Activated CD8-positive, alpha-beta memory T cell treated with anti-CD3 and anti-CD28 coated beads, Interleukin-2, amount 50 U/mL, for 1 hour (primary cell): ENCODE measurements around the gene PRELID1.
"Not testable (repeated sequence)": the region's sequence is repeated elsewhere in the genome, so short reads cannot be mapped to it uniquely, and the experiment has no call there.

Experiments
- DNase-seq: peaks from one replicate; pipeline ENCODE4 v3.0.0-alpha.2; 2020; ENCODE audit errors: extremely low read depth

Gene PRELID1

DNA sequence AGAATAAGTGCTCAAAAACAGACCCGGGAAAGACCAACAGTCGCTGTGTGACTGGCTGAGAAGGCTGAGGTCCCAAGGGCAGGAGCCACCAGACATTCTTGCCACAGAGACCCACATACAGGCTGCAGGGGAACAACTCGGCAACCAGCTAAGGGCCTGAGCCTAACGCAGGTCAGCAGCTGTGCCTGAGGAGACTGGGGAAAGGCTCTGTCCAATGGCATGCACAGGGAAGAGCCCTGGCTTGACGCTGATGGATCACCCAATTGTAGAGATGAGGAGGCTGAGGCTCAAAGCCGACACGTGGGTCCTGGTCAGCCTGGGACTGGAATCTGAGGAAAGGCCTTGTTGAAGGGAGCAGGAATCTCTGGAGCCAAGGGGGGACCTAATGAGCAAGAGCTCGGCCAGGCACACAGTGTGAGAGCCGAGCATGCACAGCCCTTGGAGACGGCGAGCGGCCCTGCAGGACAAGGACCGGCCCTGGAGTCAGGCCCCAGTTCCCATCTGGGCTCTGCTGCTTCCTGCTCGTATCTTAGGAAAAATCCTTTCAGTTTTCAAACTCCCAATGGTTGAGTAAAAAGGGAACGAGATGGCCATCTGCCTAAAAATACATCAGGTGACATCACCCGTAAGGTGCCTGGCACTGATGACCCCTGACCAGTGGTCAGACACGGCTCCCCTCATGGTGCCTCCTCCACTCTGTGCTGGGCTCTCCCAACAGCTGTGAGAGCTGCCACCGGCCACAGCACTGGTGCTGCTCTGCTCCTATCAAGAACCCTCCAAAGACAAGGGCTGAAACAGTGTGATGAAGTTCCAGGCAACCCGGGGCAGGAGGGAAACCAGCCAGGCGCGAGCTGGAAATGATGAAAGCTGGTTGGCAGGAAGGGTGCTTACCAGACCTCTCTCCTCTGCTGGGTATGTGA lies 31.4 kb downstream of the PRELID1 start:
- DNase-seq: no peak

GRCh38 chr5:177335701-177336065 lies 32.1 kb downstream of the PRELID1 start:
- no peak for DNase-seq

- no peak for DNase-seq
These were observed 32.5 kb downstream of the PRELID1 start for GRCh38 chr5:177336112-177336511.

- no peak for DNase-seq
These were observed 33.2 kb downstream of the PRELID1 start for GRCh38 chr5:177336603-177337494.

- DNase-seq: no peak
These were observed 34.9 kb downstream of the PRELID1 start for GRCh38 chr5:177338251-177339106.

- DNase-seq: no peak
These were observed 35.6 kb downstream of the PRELID1 start for GRCh38 chr5:177339107-177339638.

GRCh38 chr5:177343000-177343399 lies 39.4 kb downstream of the PRELID1 start:
- not testable (repeated sequence) for DNase-seq

DNA sequence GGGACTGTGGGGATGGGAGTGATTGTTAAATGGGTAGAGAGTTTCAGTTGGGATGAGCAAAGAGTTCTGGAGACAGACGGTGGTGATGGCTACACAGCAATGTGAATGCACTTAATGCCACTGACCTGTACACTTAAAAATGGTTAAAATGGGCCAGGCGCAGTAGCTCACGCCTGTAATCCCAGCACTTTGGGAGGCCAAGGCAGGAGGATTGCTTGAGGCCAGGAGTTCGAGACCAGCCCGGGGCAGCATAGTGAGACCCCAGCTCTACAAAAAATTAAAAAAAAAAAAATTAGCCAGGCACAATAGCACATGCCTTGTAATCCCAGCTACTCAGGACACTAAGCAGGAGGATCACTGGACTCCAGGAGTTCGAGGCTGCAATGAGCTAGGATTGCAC lies 40.2 kb downstream of the PRELID1 start:
- no peak for DNase-seq

- no peak for DNase-seq
These were observed 41.3 kb downstream of the PRELID1 start for GRCh38 chr5:177344891-177345290.

- DNase-seq: no peak
These were observed 43.2 kb downstream of the PRELID1 start for GRCh38 chr5:177346820-177347219.

GRCh38 chr5:177347699-177348098 lies 44.1 kb downstream of the PRELID1 start:
- DNase-seq: no peak

GRCh38 chr5:177349362-177349647 lies 45.7 kb downstream of the PRELID1 start:
- no peak for DNase-seq

- no peak for DNase-seq
These were observed 46.2 kb downstream of the PRELID1 start for GRCh38 chr5:177349762-177350161.

GRCh38 chr5:177350776-177351391 lies 47.3 kb downstream of the PRELID1 start:
- DNase-seq: no peak

GRCh38 chr5:177351392-177352329 lies 48.1 kb downstream of the PRELID1 start, which contains the start of gene LMAN2:
Gene LMAN2, minus strand, starts transcription at chr5:177351668. Its CDS starts 21 bp downstream, at chr5:177351647.
- peak; percentile 79 for DNase-seq

- DNase-seq: no peak
These were observed 49.5 kb downstream of the PRELID1 start for GRCh38 chr5:177353093-177353492.

- DNase-seq: no peak
These were observed 50.7 kb downstream of the PRELID1 start for GRCh38 chr5:177354256-177354655.

GRCh38 chr5:177354711-177355110 lies 51.1 kb downstream of the PRELID1 start:
- DNase-seq: no peak

GRCh38 chr5:177355162-177355867 lies 51.7 kb downstream of the PRELID1 start:
- DNase-seq: no peak

- DNase-seq: no peak
These were observed 52.2 kb downstream of the PRELID1 start for GRCh38 chr5:177355868-177356168.
